Measurements from ENCODE around the gene FAM20A.

The FAM20A gene

DNA sequence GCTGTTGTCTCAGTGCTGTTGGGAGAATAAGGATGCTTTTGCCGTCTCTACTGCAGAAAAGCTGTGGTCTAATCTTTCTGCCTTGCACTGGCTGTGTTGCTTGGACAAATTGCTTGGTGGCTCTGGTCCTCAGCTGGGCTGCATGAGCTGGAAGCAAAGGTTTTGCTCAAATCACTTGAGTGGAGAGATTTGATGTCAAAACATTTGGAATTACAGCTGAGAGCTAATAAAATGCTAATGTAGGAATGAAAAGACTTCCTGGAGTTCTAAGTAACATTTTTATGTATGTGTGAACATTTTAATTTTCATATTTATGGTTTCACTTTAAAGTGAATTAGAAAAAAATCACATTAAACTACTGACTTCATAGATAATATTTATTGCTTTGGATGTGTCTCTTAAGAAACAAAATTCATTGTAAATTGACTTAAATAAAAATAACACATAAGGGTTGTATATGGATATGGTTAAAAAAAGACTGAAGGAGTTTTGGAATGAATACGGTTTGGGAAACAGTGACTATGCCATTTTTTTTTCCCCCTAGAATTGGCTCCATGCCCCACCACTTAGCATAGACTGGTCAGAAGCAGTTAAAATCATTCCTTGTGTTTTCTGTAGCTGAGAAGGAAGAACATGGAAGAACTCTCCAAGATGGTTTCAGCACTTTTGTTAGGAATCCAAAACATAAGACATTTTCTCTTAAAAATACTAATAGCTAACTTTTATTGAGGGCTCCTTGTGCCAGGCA lies 39.2 kb upstream of the FAM20A start:
- TF ChIP-seq, protein P1, sequence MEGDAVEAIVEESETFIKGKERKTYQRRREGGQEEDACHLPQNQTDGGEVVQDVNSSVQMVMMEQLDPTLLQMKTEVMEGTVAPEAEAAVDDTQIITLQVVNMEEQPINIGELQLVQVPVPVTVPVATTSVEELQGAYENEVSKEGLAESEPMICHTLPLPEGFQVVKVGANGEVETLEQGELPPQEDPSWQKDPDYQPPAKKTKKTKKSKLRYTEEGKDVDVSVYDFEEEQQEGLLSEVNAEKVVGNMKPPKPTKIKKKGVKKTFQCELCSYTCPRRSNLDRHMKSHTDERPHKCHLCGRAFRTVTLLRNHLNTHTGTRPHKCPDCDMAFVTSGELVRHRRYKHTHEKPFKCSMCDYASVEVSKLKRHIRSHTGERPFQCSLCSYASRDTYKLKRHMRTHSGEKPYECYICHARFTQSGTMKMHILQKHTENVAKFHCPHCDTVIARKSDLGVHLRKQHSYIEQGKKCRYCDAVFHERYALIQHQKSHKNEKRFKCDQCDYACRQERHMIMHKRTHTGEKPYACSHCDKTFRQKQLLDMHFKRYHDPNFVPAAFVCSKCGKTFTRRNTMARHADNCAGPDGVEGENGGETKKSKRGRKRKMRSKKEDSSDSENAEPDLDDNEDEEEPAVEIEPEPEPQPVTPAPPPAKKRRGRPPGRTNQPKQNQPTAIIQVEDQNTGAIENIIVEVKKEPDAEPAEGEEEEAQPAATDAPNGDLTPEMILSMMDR (IDR thresholded peaks at IDR 0.05; ENCODE audit: unreplicated experiment in 3 of 3), result no peak
- Mint-ChIP-seq H3K4me3 (no peak overlapping the region), H3K9me3 (no peaks in the 10 kb centered on the region)

DNA sequence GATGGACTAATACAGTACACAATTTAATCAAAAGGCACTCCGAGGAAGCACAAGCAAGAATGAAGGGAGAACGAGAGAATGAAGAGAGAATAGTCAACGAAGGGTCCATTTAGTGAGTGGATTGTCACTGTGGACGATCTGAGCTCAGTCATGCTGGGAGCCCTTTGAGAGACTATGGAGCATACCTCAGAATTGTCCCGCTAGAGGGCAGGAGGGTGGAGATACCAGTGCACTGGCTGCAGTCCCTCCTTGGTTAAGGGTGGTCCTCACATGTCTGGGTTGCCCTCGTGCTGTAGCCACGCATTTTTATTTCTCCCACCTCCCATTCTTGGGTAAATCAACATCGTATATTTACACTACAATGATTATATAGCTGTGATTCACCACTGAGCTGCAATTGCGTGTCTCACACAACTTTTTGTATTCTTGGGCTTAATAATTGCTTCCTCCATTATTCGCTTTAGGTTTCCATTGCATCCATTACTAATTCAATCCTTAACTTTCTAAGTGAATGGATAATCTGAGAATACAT lies 33.2 kb upstream of the FAM20A start:
- Mint-ChIP-seq H3K4me1 (peaks cover 9% of the 10 kb centered on the region), H3K9me3 (no peaks in the 10 kb centered on the region), H3K4me3 (no peak overlapping the region), H3K27ac (no peak overlapping the region), H3K36me3 (ENCODE audit: low read depth) (no peaks in the 10 kb centered on the region), H3K27me3 (ENCODE audit: low read depth) (no peaks in the 10 kb centered on the region)
- TF ChIP-seq, protein P1 (IDR thresholded peaks at IDR 0.05; ENCODE audit: unreplicated experiment in 3 of 3), result no peak

More for the DNA sequence above, 39.2 kb upstream of the FAM20A start:
- H3K27ac Mint-ChIP-seq, result peak overlapping the region in 2 of 3 experiments; percentile 52 to 55
- H3K4me1 Mint-ChIP-seq, result peaks cover 21% of the 10 kb centered on the region
- no peaks in the 10 kb centered on the region for H3K36me3 Mint-ChIP-seq (ENCODE audit: low read depth)
- H3K27me3 Mint-ChIP-seq (ENCODE audit: low read depth), result no peaks in the 10 kb centered on the region

DNA sequence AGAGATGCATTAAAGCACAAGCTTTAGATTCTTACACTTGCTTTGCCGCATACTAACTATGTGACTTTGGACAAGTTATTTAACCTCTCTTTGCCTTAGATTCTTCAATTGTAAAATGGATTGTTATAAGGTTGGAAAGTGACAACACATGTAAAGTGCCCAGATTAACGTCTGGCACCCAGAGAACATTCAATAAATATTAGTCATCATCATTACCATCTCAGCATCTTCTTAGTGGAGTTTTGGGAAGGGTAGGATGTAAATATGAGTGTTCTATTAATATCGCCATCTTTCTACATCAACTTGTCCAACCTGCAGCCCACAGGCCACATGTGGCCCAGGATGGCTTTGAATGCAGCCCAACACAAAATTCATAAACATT lies 27.4 kb upstream of the FAM20A start:
- Mint-ChIP-seq H3K4me3 (peak overlapping the region in 1 of 3 experiments; percentile 4), H3K4me1 (peaks cover 35% of the 10 kb centered on the region), H3K27me3 (ENCODE audit: low read depth) (no peaks in the 10 kb centered on the region), H3K27ac (peak overlapping the region; percentile 58 to 85 (median 83)), H3K36me3 (ENCODE audit: low read depth) (no peaks in the 10 kb centered on the region), H3K9me3 (no peaks in the 10 kb centered on the region)
- TF ChIP-seq, protein P1 (IDR thresholded peaks at IDR 0.05; ENCODE audit: unreplicated experiment in 3 of 3), result no peak

DNA sequence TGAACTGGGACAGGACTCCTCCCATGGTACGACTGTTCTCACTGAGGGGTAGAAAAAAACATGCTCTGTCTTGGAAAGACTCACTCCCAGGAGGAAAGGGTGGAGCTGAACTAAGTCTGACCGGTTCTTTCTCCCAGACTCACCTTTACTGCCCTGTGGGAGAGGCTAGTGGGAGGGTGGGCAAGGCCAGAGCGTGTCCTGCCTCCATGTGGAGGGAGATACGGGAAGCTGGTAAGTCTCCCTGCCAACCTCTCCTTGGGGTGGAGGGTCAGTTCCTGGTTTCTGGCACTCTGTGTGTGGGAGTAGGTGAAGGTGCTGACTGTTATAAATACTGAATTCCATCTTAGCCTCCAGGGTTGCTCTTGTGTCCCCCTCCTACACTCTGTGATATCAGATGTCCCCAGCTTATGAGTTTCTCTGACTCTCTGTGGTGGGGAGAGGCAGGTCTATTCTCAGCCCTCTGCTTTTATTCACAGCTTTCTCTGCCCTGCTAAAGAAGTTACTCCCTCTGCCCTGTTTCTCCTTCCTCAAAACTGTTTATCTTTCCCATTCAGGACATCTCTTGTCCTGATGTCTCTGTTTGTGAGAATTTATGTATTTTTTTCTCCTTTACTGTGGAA lies 26.9 kb upstream of the FAM20A start:
- H3K27me3 Mint-ChIP-seq (ENCODE audit: low read depth), result no peaks in the 10 kb centered on the region
- H3K36me3 Mint-ChIP-seq (ENCODE audit: low read depth), result no peaks in the 10 kb centered on the region
- H3K4me1 Mint-ChIP-seq, result peaks cover 35% of the 10 kb centered on the region
- H3K27ac Mint-ChIP-seq, result peak overlapping the region; percentile 58 to 85 (median 83)
- H3K4me3 Mint-ChIP-seq, result peak overlapping the region in 1 of 3 experiments; percentile 4
- TF ChIP-seq, protein P1 (IDR thresholded peaks at IDR 0.05; ENCODE audit: unreplicated experiment in 3 of 3), result no peak
- H3K9me3 Mint-ChIP-seq, result no peaks in the 10 kb centered on the region

DNA sequence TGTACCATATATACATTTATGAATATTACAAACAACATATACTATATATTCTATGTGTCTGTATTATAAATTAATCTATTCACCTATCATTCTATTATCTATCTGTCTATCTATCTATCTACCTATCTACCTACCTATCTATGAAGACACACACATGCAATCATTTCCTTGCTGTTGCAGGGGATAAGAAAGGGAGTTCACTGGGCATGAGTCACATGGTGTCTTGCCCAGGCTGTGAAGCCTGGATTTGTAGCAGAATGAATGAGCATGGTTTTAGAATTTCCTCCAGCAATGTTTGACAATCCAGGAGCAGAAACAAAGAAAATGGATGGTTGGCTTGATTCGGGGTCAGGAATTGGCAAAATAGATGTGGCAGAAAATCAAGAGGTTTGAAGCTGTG lies 23.2 kb upstream of the FAM20A start:
- TF ChIP-seq, protein P1 (IDR thresholded peaks at IDR 0.05; ENCODE audit: unreplicated experiment in 3 of 3), result no peak
- H3K9me3 Mint-ChIP-seq, result no peaks in the 10 kb centered on the region
- H3K27me3 Mint-ChIP-seq (ENCODE audit: low read depth), result peaks cover 8% of the 10 kb centered on the region
- H3K36me3 Mint-ChIP-seq (ENCODE audit: low read depth), result no peaks in the 10 kb centered on the region
- H3K4me1 Mint-ChIP-seq, result peaks cover 32% of the 10 kb centered on the region
- no peak overlapping the region for H3K4me3 Mint-ChIP-seq
- H3K27ac Mint-ChIP-seq, result peak overlapping the region in 1 of 3 experiments; percentile 11

All from nephron (organoid).